HUES64 (cell line): ENCODE results near the gene TMEM161B. TPM values are rescaled to one million over a fixed set of nuclear protein-coding genes. Genes with fewer than 3 reads are reported as not detected.

Source experiments
- H3K27ac ChIP-seq: 2 replicates; pipeline ENCODE4 v1.7.0; 2013; ENCODE audit warnings: low read depth, low read length, inconsistent platforms
- H3K27me3 ChIP-seq: 2 replicates; pipeline ENCODE4 v1.6.1; 2013; ENCODE audit warnings: mild to moderate bottlenecking, low read length; ENCODE audit not compliant: insufficient read depth
- H3K36me3 ChIP-seq: 2 replicates; pipeline ENCODE4 v1.6.1; 2013; ENCODE audit warnings: mild to moderate bottlenecking, low read length; ENCODE audit not compliant: insufficient read depth
- H3K4me1 ChIP-seq: 2 replicates; pipeline ENCODE4 v1.6.1; 2013; ENCODE audit warnings: mild to moderate bottlenecking, low read length, moderate library complexity; ENCODE audit not compliant: insufficient read depth
- H3K4me3 ChIP-seq: 2 replicates; pipeline ENCODE4 v1.5.1; 2013; ENCODE audit warnings: mild to moderate bottlenecking, low read length, moderate library complexity
- H3K9ac ChIP-seq: 2 replicates; pipeline ENCODE4 v1.6.1; 2013; ENCODE audit warnings: mild to moderate bottlenecking, low read depth, low read length
- H3K9me3 ChIP-seq: 2 replicates; pipeline ENCODE4 v1.6.1; 2013; ENCODE audit warnings: low read depth, low read length; ENCODE audit not compliant: insufficient read depth
- WGBS: fragments of 150-250, 120-280 bp; methylation state at CpG from one replicate; pipeline ENCODE4 v1.1.7; 2013; ENCODE audit warnings: missing lambda C conversion rate; 5-methylcytosine and 5-hydroxymethylcytosine counted together
- polyA plus RNA-seq, 2 experiments: library from polyadenylated mRNA; stranded (reverse); fragments of 50-300 nt; gene quantifications; one replicate each; pipeline ENCODE4 v1.2.3, GENCODE V29; 2013

TMEM161B gene
- 7.3 TPM for polyA plus RNA-seq (2013, experiment 1 of 2)
- 9.5 TPM for polyA plus RNA-seq (2013, experiment 2 of 2)

- H3K4me3 ChIP-seq: peak within 1 kb of the TSS; percentile 99
- peaks cover 5% of the 10 kb centered on the region; the same call in 1 of the 2 replicates for H3K4me1 ChIP-seq
- no peaks in the 10 kb centered on the region for H3K27me3 ChIP-seq
- 1% methylated on average over 40 of the region's 46 CpGs for WGBS
- H3K27ac ChIP-seq: peak within 1 kb of the TSS; percentile 76; the same call in 1 of the 2 replicates
- peaks cover 10% of the 10 kb centered on the region for H3K9me3 ChIP-seq
- peak within 1 kb of the TSS; percentile 86 for H3K9ac ChIP-seq
- peaks cover 47% of the 10 kb centered on the region for H3K36me3 ChIP-seq
These were observed at the start of gene TMEM161B for GRCh38 chr5:88268385-88269184. Gene TMEM161B, minus strand, starts transcription at chr5:88268845. Its CDS starts 122 bp downstream, at chr5:88268723.

- Histone ChIP-seq H3K9me3 (no peaks in the 10 kb centered on the region), H3K36me3 (no peaks in the 10 kb centered on the region), H3K9ac (no peak overlapping the region), H3K4me3 (no peak overlapping the region), H3K4me1 (peaks cover 14% of the 10 kb centered on the region), H3K27me3 (no peaks in the 10 kb centered on the region), H3K27ac (no peak overlapping the region)
- WGBS: 51% methylated on average over 2 of the region's 2 CpGs
These were observed 35.7 kb upstream of the TMEM161B start for GRCh38 chr5:88304356-88304755.

- H3K4me1 ChIP-seq: peaks cover 1% of the 10 kb centered on the region; the same call in 1 of the 2 replicates
- H3K27ac ChIP-seq: no peak overlapping the region
- no peaks in the 10 kb centered on the region for H3K27me3 ChIP-seq
- H3K9ac ChIP-seq: no peak overlapping the region
- H3K4me3 ChIP-seq: no peak overlapping the region
- no peaks in the 10 kb centered on the region for H3K9me3 ChIP-seq
- no peaks in the 10 kb centered on the region for H3K36me3 ChIP-seq
These were observed 29.8 kb upstream of the TMEM161B start for GRCh38 chr5:88298425-88298824.

GRCh38 chr5:88290801-88291200, 22.2 kb upstream of the TMEM161B start:
- WGBS: 95% methylated on average over 3 of the region's 3 CpGs
- Histone ChIP-seq H3K9ac (no peak overlapping the region), H3K27me3 (no peaks in the 10 kb centered on the region), H3K4me3 (no peak overlapping the region), H3K4me1 (peaks cover 5% of the 10 kb centered on the region; the same call in 1 of the 2 replicates), H3K36me3 (peaks cover 22% of the 10 kb centered on the region), H3K27ac (no peak overlapping the region), H3K9me3 (no peaks in the 10 kb centered on the region)

GRCh38 chr5:88288528-88289197, 20.0 kb upstream of the TMEM161B start:
- Histone ChIP-seq H3K27ac (no peak overlapping the region), H3K27me3 (no peaks in the 10 kb centered on the region), H3K36me3 (peaks cover 25% of the 10 kb centered on the region), H3K4me1 (peaks cover 5% of the 10 kb centered on the region; the same call in 1 of the 2 replicates), H3K9me3 (no peaks in the 10 kb centered on the region), H3K4me3 (no peak overlapping the region), H3K9ac (no peak overlapping the region)
- 89% methylated on average over 5 of the region's 5 CpGs for WGBS

GRCh38 chr5:88287846-88288527, 19.3 kb upstream of the TMEM161B start:
- no peaks in the 10 kb centered on the region for H3K27me3 ChIP-seq
- 98% methylated on average over 4 of the region's 4 CpGs for WGBS
- no peaks in the 10 kb centered on the region for H3K9me3 ChIP-seq
- H3K9ac ChIP-seq: no peak overlapping the region
- no peak overlapping the region for H3K4me3 ChIP-seq
- H3K4me1 ChIP-seq: peaks cover 5% of the 10 kb centered on the region; the same call in 1 of the 2 replicates
- no peak overlapping the region for H3K27ac ChIP-seq
- H3K36me3 ChIP-seq: peaks cover 29% of the 10 kb centered on the region

- WGBS: 92% methylated on average over 3 of the region's 3 CpGs
- Histone ChIP-seq H3K4me3 (no peak overlapping the region), H3K27ac (no peak overlapping the region), H3K9ac (no peak overlapping the region), H3K36me3 (peaks cover 33% of the 10 kb centered on the region), H3K9me3 (no peaks in the 10 kb centered on the region), H3K27me3 (no peaks in the 10 kb centered on the region), H3K4me1 (peaks cover 5% of the 10 kb centered on the region; the same call in 1 of the 2 replicates)
These were observed 18.7 kb upstream of the TMEM161B start for GRCh38 chr5:88287302-88287701.

GRCh38 chr5:88283690-88284089, 15.0 kb upstream of the TMEM161B start:
- Histone ChIP-seq H3K27me3 (no peaks in the 10 kb centered on the region), H3K4me3 (no peak overlapping the region), H3K9ac (no peak overlapping the region), H3K27ac (no peak overlapping the region), H3K36me3 (peaks cover 27% of the 10 kb centered on the region), H3K9me3 (no peaks in the 10 kb centered on the region), H3K4me1 (peaks cover 5% of the 10 kb centered on the region; the same call in 1 of the 2 replicates)

- Histone ChIP-seq H3K4me1 (no peaks in the 10 kb centered on the region), H3K9me3 (no peaks in the 10 kb centered on the region), H3K36me3 (peaks cover 25% of the 10 kb centered on the region), H3K9ac (no peak overlapping the region), H3K4me3 (no peak overlapping the region), H3K27ac (no peak overlapping the region), H3K27me3 (no peaks in the 10 kb centered on the region)
- WGBS: 94% methylated on average over 3 of the region's 3 CpGs
These were observed 12.7 kb upstream of the TMEM161B start for GRCh38 chr5:88281322-88281721.

- Histone ChIP-seq H3K9me3 (no peaks in the 10 kb centered on the region), H3K36me3 (peaks cover 42% of the 10 kb centered on the region), H3K27me3 (no peaks in the 10 kb centered on the region), H3K27ac (no peak overlapping the region), H3K4me3 (no peak overlapping the region), H3K4me1 (no peaks in the 10 kb centered on the region), H3K9ac (no peak overlapping the region)
- 82% methylated on average over 1 of the region's 1 CpG for WGBS
These were observed 10.9 kb upstream of the TMEM161B start for GRCh38 chr5:88279584-88279983.

GRCh38 chr5:88276378-88276777, 7.7 kb upstream of the TMEM161B start:
- no peaks in the 10 kb centered on the region for H3K9me3 ChIP-seq
- H3K36me3 ChIP-seq: peaks cover 54% of the 10 kb centered on the region
- no peak overlapping the region for H3K27ac ChIP-seq
- no peak overlapping the region for H3K9ac ChIP-seq
- H3K4me1 ChIP-seq: no peaks in the 10 kb centered on the region
- 80% methylated on average over 1 of the region's 1 CpG for WGBS
- H3K4me3 ChIP-seq: no peak overlapping the region
- H3K27me3 ChIP-seq: no peaks in the 10 kb centered on the region
